H1 (cell line): ENCODE measurements around the gene IGF2R. TPM values are rescaled to one million over a fixed set of nuclear protein-coding genes. Genes with fewer than 3 reads are reported as not detected.

ENCODE experiments used
- CTCF ChIA-PET: fragments of 300-600 bp; sonication (Branson Sonifier 250); formaldehyde crosslinking; loops from one replicate; lab custom pipeline; 2021; ENCODE audit not compliant: partially characterized antibody; lab: Charles Lee
- POLR2A ChIA-PET: fragments of 300-600 bp; sonication (Branson Sonifier 250); formaldehyde crosslinking; loops from one replicate; lab custom pipeline; 2021; ENCODE audit warnings: inconsistent platforms; ENCODE audit not compliant: partially characterized antibody; lab: Charles Lee
- DNase-seq, 2 experiments: peaks; one replicate each; pipeline versions ENCODE4 v3.0.0 to v3.0.0-alpha.2; 2010 to 2022; ENCODE audit warnings: low spot score in 2 of 2, low read depth in 1 of 2, mixed read lengths in 1 of 2
- FAIRE-seq: peaks from 2 replicates; lab custom pipeline; 2011; peaks lifted over from hg19 to GRCh38; lab: Jason Lieb, UNC
- H2AFZ ChIP-seq: 2 replicates; pipeline ENCODE4 v1.8.1; 2012; ENCODE audit warnings: low read length, inconsistent platforms
- H2AK5ac ChIP-seq: 2 replicates; pipeline ENCODE4 v1.6.1; 2013; ENCODE audit warnings: low read depth, low read length
- H2BK120ac ChIP-seq: replicated peaks from 2 replicates; pipeline ENCODE3; 2013; ENCODE audit warnings: low read depth, low read length, inconsistent platforms
- H2BK12ac ChIP-seq: 2 replicates; pipeline ENCODE4 v1.6.1; 2013; ENCODE audit warnings: low read depth, low read length
- H2BK15ac ChIP-seq: 2 replicates; pipeline ENCODE4 v1.6.1; 2013; ENCODE audit warnings: low read length
- H2BK20ac ChIP-seq: 2 replicates; pipeline ENCODE4 v1.6.1; 2013; ENCODE audit warnings: low read length
- H2BK5ac ChIP-seq: 2 replicates; pipeline ENCODE4 v1.6.1; 2013; ENCODE audit warnings: low read depth, low read length
- H3K14ac ChIP-seq: 2 replicates; pipeline ENCODE4 v1.6.1; 2013; ENCODE audit warnings: inconsistent platforms; ENCODE audit not compliant: insufficient read length
- H3K18ac ChIP-seq: 2 replicates; pipeline ENCODE4 v1.6.1; 2013; ENCODE audit warnings: low read length; ENCODE audit errors: extremely low read depth
- H3K23ac ChIP-seq: 2 replicates; pipeline ENCODE4 v1.6.1; 2013; ENCODE audit warnings: inconsistent platforms; ENCODE audit not compliant: insufficient read length
- H3K23me2 ChIP-seq: 2 replicates; pipeline ENCODE4 v1.6.1; 2013; ENCODE audit warnings: low read depth, low read length
- H3K27ac ChIP-seq: 2 replicates; pipeline ENCODE4 v1.6.1; 2011; ENCODE audit warnings: low read depth, low read length, inconsistent platforms
- H3K27me3 ChIP-seq, 4 experiments: replicated peaks in 1 of 4; 1 replicate in 1 of 4; 2 replicates in 3 of 4; pipeline versions ENCODE4 v1.6.1 to v1.8.1; 2011 to 2013; ENCODE audit warnings: low read length in 3 of 4, mild to moderate bottlenecking in 3 of 4, inconsistent platforms in 2 of 4, mixed read lengths in 2 of 4, moderate library complexity in 1 of 4; ENCODE audit not compliant: control insufficient read depth in 3 of 4, insufficient read depth in 3 of 4; ENCODE audit errors: extremely low read depth in 1 of 4
- H3K36me3 ChIP-seq, 4 experiments: 2 replicates each; pipeline versions ENCODE4 v1.6.1 to v1.8.1; 2011 to 2013; ENCODE audit warnings: mild to moderate bottlenecking in 4 of 4, low read length in 3 of 4, moderate library complexity in 2 of 4, control low read depth in 1 of 4, inconsistent platforms in 1 of 4; ENCODE audit not compliant: insufficient read depth in 4 of 4, control insufficient read depth in 2 of 4
- H3K4ac ChIP-seq: replicated peaks from 2 replicates; pipeline ENCODE3; 2013; ENCODE audit warnings: low read length, low read depth, mixed read lengths, inconsistent platforms; ENCODE audit not compliant: insufficient read length
- H3K4me1 ChIP-seq, 4 experiments: replicated peaks in 1 of 4; 1 replicate in 1 of 4; 2 replicates in 3 of 4; pipeline versions ENCODE4 v1.6.1 to v1.8.1; 2011 to 2013; ENCODE audit warnings: low read length in 3 of 4, inconsistent platforms in 2 of 4, mixed read lengths in 1 of 4; ENCODE audit not compliant: insufficient read depth in 4 of 4, control insufficient read depth in 3 of 4
- H3K4me2 ChIP-seq, 2 experiments: 2 replicates each; pipeline versions ENCODE4 v1.6.1 to v1.8.1; 2011 to 2013; ENCODE audit warnings: low read depth in 2 of 2, low read length in 2 of 2, control low read depth in 1 of 2, inconsistent platforms in 1 of 2, mild to moderate bottlenecking in 1 of 2; ENCODE audit not compliant: insufficient read depth in 1 of 2
- H3K4me3 ChIP-seq, 4 experiments: fragments of 200-600, 300-600 bp in 1 of 4; sonication (generic), shearing (Covaris generic), sonication (Bioruptor Twin) in 1 of 4; 2 replicates each; pipeline versions ENCODE4 v1.5.1 to v1.8.1; 2011 to 2016; ENCODE audit warnings: low read length in 4 of 4, low read depth in 3 of 4, control low read depth in 2 of 4, inconsistent platforms in 2 of 4, mild to moderate bottlenecking in 2 of 4, mixed read lengths in 1 of 4, moderate library complexity in 1 of 4; ENCODE audit not compliant: insufficient read depth in 2 of 4; ENCODE audit errors: extremely low read depth in 1 of 4
- H3K56ac ChIP-seq: replicated peaks from 2 replicates; pipeline ENCODE3; 2013; ENCODE audit warnings: low read depth, mild to moderate bottlenecking, mixed read lengths, low read length, inconsistent platforms; ENCODE audit not compliant: insufficient read length
- H3K79me1 ChIP-seq: 2 replicates; pipeline ENCODE4 v1.6.1; 2013; ENCODE audit warnings: low read depth, low read length, control low read depth
- H3K79me2 ChIP-seq, 2 experiments: 2 replicates each; pipeline versions ENCODE4 v1.6.1 to v1.8.1; 2012 to 2013; ENCODE audit warnings: low read length in 2 of 2, mild to moderate bottlenecking in 2 of 2, inconsistent platforms in 1 of 2; ENCODE audit not compliant: insufficient read depth in 2 of 2, control insufficient read depth in 1 of 2
- H3K9ac ChIP-seq, 4 experiments: replicated peaks in 1 of 4; 1 replicate in 1 of 4; 2 replicates in 3 of 4; pipeline versions ENCODE4 v1.6.1 to v1.8.1; 2011 to 2013; ENCODE audit warnings: low read depth in 3 of 4, low read length in 3 of 4, control low read depth in 2 of 4, mild to moderate bottlenecking in 2 of 4, moderate library complexity in 2 of 4, inconsistent platforms in 1 of 4; ENCODE audit errors: extremely low read depth in 1 of 4
- H3K9me3 ChIP-seq, 2 experiments: 2 replicates each; pipeline versions ENCODE4 v1.6.1 to v1.8.1; 2012 to 2013; ENCODE audit warnings: mild to moderate bottlenecking in 2 of 2, moderate library complexity in 2 of 2, control low read depth in 1 of 2, inconsistent platforms in 1 of 2, low read depth in 1 of 2, low read length in 1 of 2, mixed read lengths in 1 of 2; ENCODE audit not compliant: insufficient read depth in 2 of 2
- H4K20me1 ChIP-seq, 2 experiments: replicated peaks in 1 of 2; 2 replicates each; pipeline versions ENCODE3 to v1.8.1; 2011 to 2013; ENCODE audit warnings: inconsistent platforms in 2 of 2, low read length in 2 of 2, mild to moderate bottlenecking in 1 of 2; ENCODE audit not compliant: insufficient read depth in 2 of 2, control insufficient read depth in 1 of 2
- H4K5ac ChIP-seq: 2 replicates; pipeline ENCODE4 v1.6.1; 2013; ENCODE audit warnings: low read length, low read depth, mixed read lengths, inconsistent platforms; ENCODE audit not compliant: insufficient read length
- H4K8ac ChIP-seq: 2 replicates; pipeline ENCODE4 v1.8.0; 2013; ENCODE audit warnings: mild to moderate bottlenecking, moderate library complexity, low read length, inconsistent platforms; ENCODE audit not compliant: insufficient read depth; ENCODE audit errors: extremely low read depth
- H4K91ac ChIP-seq: replicated peaks from 2 replicates; pipeline ENCODE3; 2013; ENCODE audit warnings: low read length, mixed read lengths, inconsistent platforms; ENCODE audit not compliant: insufficient read length
- CEBPB ChIP-seq: IDR thresholded peaks from 2 replicates; pipeline ENCODE4 v1.6.1; 2012; ENCODE audit warnings: low read depth, low read length
- JUND ChIP-seq: IDR thresholded peaks from 2 replicates; pipeline ENCODE4 v1.6.1; 2011; ENCODE audit warnings: mild to moderate bottlenecking, improper control_type of control experiment, low read length
- KDM4A ChIP-seq: IDR thresholded peaks from one replicate; pipeline ENCODE4 v1.7.1; 2012; ENCODE audit warnings: low read depth, mild to moderate bottlenecking, moderate library complexity, low read length, inconsistent platforms; ENCODE audit not compliant: severe bottlenecking
- RFX5 ChIP-seq: IDR thresholded peaks from 2 replicates; pipeline ENCODE4 v1.6.1; 2011; ENCODE audit warnings: low read depth, low read length, improper control_type of control experiment, borderline replicate concordance
- SIN3A ChIP-seq, 2 experiments: IDR thresholded peaks in 1 of 2; conservative IDR thresholded peaks in 1 of 2; 2 replicates each; pipeline ENCODE4 v1.6.1; 2011 to 2012; ENCODE audit warnings: low read length in 2 of 2, improper control_type of control experiment in 1 of 2, low read depth in 1 of 2, mild to moderate bottlenecking in 1 of 2
- SP1 ChIP-seq: IDR thresholded peaks from 2 replicates; pipeline ENCODE4 v1.6.1; 2011; ENCODE audit warnings: low read depth, low read length
- SRF ChIP-seq: IDR thresholded peaks from 2 replicates; pipeline ENCODE4 v1.6.1; 2011; ENCODE audit warnings: mild to moderate bottlenecking, low read depth, low read length, moderate library complexity
- WGBS, 2 experiments: shearing (Covaris generic) in 1 of 2; methylation state at CpG; one replicate each; pipeline versions ENCODE4 v1.1.6 to v1.1.7; 2013 to 2015; ENCODE audit warnings: low lambda C conversion rate in 2 of 2, mixed read lengths in 2 of 2, inconsistent platforms in 1 of 2, low coverage in 1 of 2, missing lambda C conversion rate in 1 of 2; ENCODE audit not compliant: insufficient replicate concordance in 2 of 2, insufficient coverage in 1 of 2, insufficient read length in 1 of 2; ENCODE audit errors: extremely low coverage in 1 of 2, missing lambda C conversion rate in 1 of 2; 5-methylcytosine and 5-hydroxymethylcytosine counted together
- polyA plus RNA-seq, 7 experiments: library from polyadenylated mRNA; depleted of rRNA in 3 of 7; stranded (reverse) in 5 of 7; unstranded in 2 of 7; fragments of >200 nt in 5 of 7; fragments of 200-250 nt in 2 of 7; gene quantifications; 1 replicate in 5 of 7; 2 replicates in 1 of 7; 4 replicates in 1 of 7; pipeline versions ENCODE4 v1.2.1 to v1.2.3, GENCODE V29; 2011 to 2013; ENCODE audit warnings: missing spikeins in 2 of 7, mixed read lengths in 2 of 7
- total RNA-seq: library from RNA; stranded (reverse); fragmentation: NEBNext Ultra II Directional; extraction: Animal tissue kit (Norgen Biotek cat#: 25700); gene quantifications from 2 replicates; pipeline ENCODE4 v1.2.1, GENCODE V29; 2021

IGF2R gene
- total and polyA plus RNA-seq, 2 of the 8 experiments (the other 6 are each of a cell fraction or from before 2014, with no cell fraction given), result 20.6 to 74.1 TPM

- no peaks in the 10 kb centered on the region for H3K9me3 ChIP-seq
- H3K79me2 ChIP-seq, result no peaks in the 10 kb centered on the region
- H3K27me3 ChIP-seq, result no peaks in the 10 kb centered on the region
- no peak overlapping the region for H2BK20ac ChIP-seq
- no peak overlapping the region for H3K56ac ChIP-seq
- no peak overlapping the region for H4K91ac ChIP-seq
- H3K27ac ChIP-seq, result no peak overlapping the region
- 95% methylated on average over 8 of the region's 8 CpGs; no CpG with 5 or more reads in 1 of the 2 experiments for WGBS, 2 experiments
- no peak overlapping the region for H3K4me3 ChIP-seq
- ChIA-PET POLR2A (interaction anchor here (1.8 kb wide), 1 partner anchor 46 kb away, joined by 4 read pairs; no protein-coding TSS in a partner anchor), CTCF (interaction anchor here (1.3 kb wide), 1 partner anchor 161 kb away, joined by 3 read pairs; no protein-coding TSS in a partner anchor)
- no peaks in the 10 kb centered on the region for H3K4me1 ChIP-seq
- H3K18ac ChIP-seq, result no peak overlapping the region
- H3K23me2 ChIP-seq, result no peaks in the 10 kb centered on the region
- H2BK120ac ChIP-seq, result no peak overlapping the region
- peaks cover 2% of the 10 kb centered on the region; the same call in 1 of the 2 replicates for H3K79me1 ChIP-seq
- H3K36me3 ChIP-seq, result peaks cover 5 to 43% (median 27%) of the 10 kb centered on the region in 4 experiments; a peak in 7 of 8 replicates
- no peak overlapping the region for H3K4me2 ChIP-seq
- H2AK5ac ChIP-seq, result no peak overlapping the region
- no peaks in the 10 kb centered on the region for H4K20me1 ChIP-seq
- no peak overlapping the region for H3K4ac ChIP-seq
- no peak overlapping the region for H2AFZ ChIP-seq
- H2BK12ac ChIP-seq, result no peak overlapping the region
- H4K8ac ChIP-seq, result no peak overlapping the region
- DNase-seq, result no peak
- H4K5ac ChIP-seq, result no peak overlapping the region
- no peak overlapping the region for H2BK15ac ChIP-seq
- H3K23ac ChIP-seq, result no peak overlapping the region
- no peak overlapping the region for H2BK5ac ChIP-seq
- H3K14ac ChIP-seq, result no peak overlapping the region
- H3K9ac ChIP-seq, result no peak overlapping the region
- FAIRE-seq, result no peak
- TF ChIP-seq RFX5 (no peak), JUND (no peak), SRF (no peak), SP1 (no peak), SIN3A (conservative IDR thresholded peaks at IDR 0.05 in 1 of 2, IDR thresholded peaks at IDR 0.05 in 1 of 2; ENCODE audit: low read depth in 1 of 2, low read length in 2 of 2) (no peak), CEBPB (no peak), KDM4A (no peak)
Observed at GRCh38 chr6:160024152-160024551, 55.3 kb downstream of the IGF2R start.
